GM23338 (cell line): ENCODE results near the gene SCO2. TPM values are rescaled to one million over a fixed set of nuclear protein-coding genes. Genes with fewer than 3 reads are reported as not detected.

Source experiments
- ATAC-seq: fragments of 200-7000 bp; cut with Tn5 transposase; 3 replicates; pipeline ENCODE4 v1.9.1; 2020
- DNase-seq: peaks from one replicate; pipeline ENCODE4 v3.0.0-alpha.2; 2015; ENCODE audit warnings: low spot score
- H2AFZ ChIP-seq: fragments of 200-600 bp; sonication (generic); 2 replicates; pipeline ENCODE4 v1.8.0; 2016; ENCODE audit warnings: antibody characterized with exemption, mild to moderate bottlenecking, moderate library complexity
- H3F3A ChIP-seq: fragments of 200-600 bp; sonication (generic); replicated peaks from 2 replicates; pipeline ENCODE4 v1.8.0; 2017; ENCODE audit warnings: antibody characterized with exemption, mixed run types, low read depth
- H3K27ac ChIP-seq: fragments of 200-600 bp; sonication (generic); 2 replicates; pipeline ENCODE4 v1.6.1; 2016; ENCODE audit warnings: low read depth
- H3K27me3 ChIP-seq: fragments of 200-600 bp; sonication (generic); 2 replicates; pipeline ENCODE4 v1.8.0; 2016; ENCODE audit warnings: mild to moderate bottlenecking, mixed run types, moderate library complexity; ENCODE audit not compliant: insufficient read depth
- H3K36me3 ChIP-seq: fragments of 200-600 bp; sonication (generic); 2 replicates; pipeline ENCODE4 v1.8.0; 2016; ENCODE audit warnings: mild to moderate bottlenecking; ENCODE audit not compliant: insufficient read depth
- H3K4me1 ChIP-seq: fragments of 200-600 bp; sonication (generic); 2 replicates; pipeline ENCODE4 v1.8.0; 2016; ENCODE audit warnings: mild to moderate bottlenecking, moderate library complexity; ENCODE audit not compliant: insufficient read depth
- H3K4me2 ChIP-seq: fragments of 200-600 bp; sonication (generic); 2 replicates; pipeline ENCODE4 v1.7.1; 2017; ENCODE audit warnings: mixed run types
- H3K4me3 ChIP-seq: fragments of 200-600 bp; sonication (generic); 2 replicates; pipeline ENCODE4 v1.6.1; 2016; ENCODE audit warnings: mixed run types
- H3K79me2 ChIP-seq: fragments of 200-600 bp; sonication (generic); replicated peaks from 2 replicates; pipeline ENCODE4 v1.8.0; 2017; ENCODE audit warnings: mild to moderate bottlenecking; ENCODE audit not compliant: insufficient read depth
- H3K9me2 ChIP-seq: fragments of 200-600 bp; sonication (generic); 2 replicates; pipeline ENCODE4 v1.8.0; 2017; ENCODE audit not compliant: insufficient read depth
- H4K20me1 ChIP-seq: fragments of 200-600 bp; sonication (generic); replicated peaks from 2 replicates; pipeline ENCODE4 v1.8.0; 2017; ENCODE audit warnings: mild to moderate bottlenecking; ENCODE audit not compliant: insufficient read depth
- H3K27ac Mint-ChIP-seq: 2 replicates; pipeline ENCODE4 v1.8.0; 2020; ENCODE audit warnings: inconsistent platforms, mild to moderate bottlenecking, moderate library complexity, mixed read lengths
- H3K27me3 Mint-ChIP-seq: 3 replicates; pipeline ENCODE4 v1.8.0; 2022; ENCODE audit warnings: low read depth, mild to moderate bottlenecking, moderate library complexity, mixed read lengths, inconsistent platforms; ENCODE audit not compliant: insufficient read depth, poor library complexity
- H3K36me3 Mint-ChIP-seq: 3 replicates; pipeline ENCODE4 v1.8.0; 2021; ENCODE audit warnings: low read depth, mild to moderate bottlenecking, inconsistent platforms, moderate library complexity, mixed read lengths
- H3K4me1 Mint-ChIP-seq: 3 replicates; pipeline ENCODE4 v1.8.0; 2020; ENCODE audit warnings: mild to moderate bottlenecking, inconsistent platforms, mixed read lengths
- H3K4me3 Mint-ChIP-seq: 3 replicates; pipeline ENCODE4 v1.8.0; 2021; ENCODE audit warnings: moderate library complexity, mild to moderate bottlenecking, inconsistent platforms, mixed read lengths
- H3K9me3 Mint-ChIP-seq: 3 replicates; pipeline ENCODE4 v1.8.0; 2020; ENCODE audit warnings: moderate library complexity, mild to moderate bottlenecking, inconsistent platforms, mixed read lengths
- CREB1 ChIP-seq: fragments of 250-450 bp; sonication (Bioruptor Pico); IDR thresholded peaks from 2 replicates; pipeline ENCODE4 v1.5.0; 2020; ENCODE audit warnings: low read depth, mild to moderate bottlenecking, moderate library complexity
- polyA plus RNA-seq: library from polyadenylated mRNA; unstranded; fragments of >200 nt; fragmentation: Nextera tagmentation; extraction: Ambion mirVana; gene quantifications from 2 replicates; pipeline ENCODE4 v1.2.1, GENCODE V29; 2016
- total RNA-seq: library from RNA; depleted of rRNA; stranded (reverse); fragments of >200 nt; shearing (Covaris generic); gene quantifications from 2 replicates; pipeline ENCODE4 v1.2.3, GENCODE V29; 2014
- TF ChIP-seq, protein P1 (sequence below): fragments of 250-450 bp; sonication (Bioruptor Pico); IDR thresholded peaks from 2 replicates; pipeline ENCODE4 v1.5.0; 2020; ENCODE audit warnings: mild to moderate bottlenecking, moderate library complexity

SCO2 gene
- total and polyA plus RNA-seq, 2 experiments from 2014 or later, result 2.6 to 4.9 TPM

DNA sequence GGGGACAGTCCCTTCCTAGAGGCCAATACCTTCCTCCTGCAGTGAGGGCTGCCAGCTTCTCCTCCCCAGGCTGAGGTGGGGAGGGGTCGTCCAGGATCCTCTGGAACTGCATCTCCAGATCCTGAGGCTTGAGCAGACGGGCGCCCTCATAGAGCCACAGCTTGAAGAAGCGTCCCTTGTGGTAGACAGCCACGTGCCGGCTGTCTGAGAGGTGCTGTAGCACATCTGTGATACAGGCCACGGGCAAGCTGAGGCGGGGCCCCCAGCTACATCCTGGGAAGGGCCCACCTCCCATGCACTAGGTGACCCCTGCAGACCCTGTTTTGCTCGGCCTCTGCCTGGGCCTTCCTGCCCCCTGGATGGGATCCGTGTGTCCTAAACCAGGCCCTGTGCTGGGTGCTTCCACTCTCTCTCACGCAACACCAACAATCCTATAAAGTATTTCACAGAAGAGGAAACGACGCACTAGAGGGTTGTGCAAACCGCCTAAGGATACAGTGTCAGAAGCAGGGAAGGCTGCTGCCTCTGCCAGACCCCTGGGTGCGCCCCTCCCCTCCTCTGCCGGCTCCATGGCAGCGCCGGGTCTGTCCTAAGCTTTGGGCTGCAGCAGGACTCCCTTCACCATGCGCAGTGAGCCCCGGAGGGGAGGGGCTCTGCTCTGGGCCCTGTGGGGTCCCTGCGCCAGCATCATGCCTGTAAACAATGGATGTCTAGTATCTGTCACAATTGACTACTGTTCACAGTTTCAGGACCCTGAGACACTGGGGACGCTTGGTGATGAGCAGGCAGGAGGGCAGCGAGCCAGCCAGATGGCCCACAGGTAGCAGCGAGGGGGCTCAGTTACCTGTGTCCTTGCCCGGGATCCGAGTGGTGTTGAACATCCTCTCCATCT is 48.3 kb upstream of the SCO2 start:
- H3K27ac Mint-ChIP-seq, result no peak overlapping the region
- peaks cover 41% of the 10 kb centered on the region for H3K36me3 Mint-ChIP-seq

More for the DNA sequence above, 48.3 kb upstream of the SCO2 start:
- Mint-ChIP-seq H3K27me3 (peaks cover 7% of the 10 kb centered on the region), H3K4me3 (no peak overlapping the region), H3K9me3 (no peaks in the 10 kb centered on the region), H3K4me1 (no peaks in the 10 kb centered on the region)
- no peak overlapping the region for H3K27ac ChIP-seq
- no peaks in the 10 kb centered on the region for H3K36me3 ChIP-seq
- no peaks in the 10 kb centered on the region for H3K27me3 ChIP-seq
- H3F3A ChIP-seq, result no peaks in the 10 kb centered on the region; the same call in 1 of the 2 replicates
- no peaks in the 10 kb centered on the region for H4K20me1 ChIP-seq
- TF ChIP-seq CREB1, result no peak
- TF ChIP-seq, protein P1, sequence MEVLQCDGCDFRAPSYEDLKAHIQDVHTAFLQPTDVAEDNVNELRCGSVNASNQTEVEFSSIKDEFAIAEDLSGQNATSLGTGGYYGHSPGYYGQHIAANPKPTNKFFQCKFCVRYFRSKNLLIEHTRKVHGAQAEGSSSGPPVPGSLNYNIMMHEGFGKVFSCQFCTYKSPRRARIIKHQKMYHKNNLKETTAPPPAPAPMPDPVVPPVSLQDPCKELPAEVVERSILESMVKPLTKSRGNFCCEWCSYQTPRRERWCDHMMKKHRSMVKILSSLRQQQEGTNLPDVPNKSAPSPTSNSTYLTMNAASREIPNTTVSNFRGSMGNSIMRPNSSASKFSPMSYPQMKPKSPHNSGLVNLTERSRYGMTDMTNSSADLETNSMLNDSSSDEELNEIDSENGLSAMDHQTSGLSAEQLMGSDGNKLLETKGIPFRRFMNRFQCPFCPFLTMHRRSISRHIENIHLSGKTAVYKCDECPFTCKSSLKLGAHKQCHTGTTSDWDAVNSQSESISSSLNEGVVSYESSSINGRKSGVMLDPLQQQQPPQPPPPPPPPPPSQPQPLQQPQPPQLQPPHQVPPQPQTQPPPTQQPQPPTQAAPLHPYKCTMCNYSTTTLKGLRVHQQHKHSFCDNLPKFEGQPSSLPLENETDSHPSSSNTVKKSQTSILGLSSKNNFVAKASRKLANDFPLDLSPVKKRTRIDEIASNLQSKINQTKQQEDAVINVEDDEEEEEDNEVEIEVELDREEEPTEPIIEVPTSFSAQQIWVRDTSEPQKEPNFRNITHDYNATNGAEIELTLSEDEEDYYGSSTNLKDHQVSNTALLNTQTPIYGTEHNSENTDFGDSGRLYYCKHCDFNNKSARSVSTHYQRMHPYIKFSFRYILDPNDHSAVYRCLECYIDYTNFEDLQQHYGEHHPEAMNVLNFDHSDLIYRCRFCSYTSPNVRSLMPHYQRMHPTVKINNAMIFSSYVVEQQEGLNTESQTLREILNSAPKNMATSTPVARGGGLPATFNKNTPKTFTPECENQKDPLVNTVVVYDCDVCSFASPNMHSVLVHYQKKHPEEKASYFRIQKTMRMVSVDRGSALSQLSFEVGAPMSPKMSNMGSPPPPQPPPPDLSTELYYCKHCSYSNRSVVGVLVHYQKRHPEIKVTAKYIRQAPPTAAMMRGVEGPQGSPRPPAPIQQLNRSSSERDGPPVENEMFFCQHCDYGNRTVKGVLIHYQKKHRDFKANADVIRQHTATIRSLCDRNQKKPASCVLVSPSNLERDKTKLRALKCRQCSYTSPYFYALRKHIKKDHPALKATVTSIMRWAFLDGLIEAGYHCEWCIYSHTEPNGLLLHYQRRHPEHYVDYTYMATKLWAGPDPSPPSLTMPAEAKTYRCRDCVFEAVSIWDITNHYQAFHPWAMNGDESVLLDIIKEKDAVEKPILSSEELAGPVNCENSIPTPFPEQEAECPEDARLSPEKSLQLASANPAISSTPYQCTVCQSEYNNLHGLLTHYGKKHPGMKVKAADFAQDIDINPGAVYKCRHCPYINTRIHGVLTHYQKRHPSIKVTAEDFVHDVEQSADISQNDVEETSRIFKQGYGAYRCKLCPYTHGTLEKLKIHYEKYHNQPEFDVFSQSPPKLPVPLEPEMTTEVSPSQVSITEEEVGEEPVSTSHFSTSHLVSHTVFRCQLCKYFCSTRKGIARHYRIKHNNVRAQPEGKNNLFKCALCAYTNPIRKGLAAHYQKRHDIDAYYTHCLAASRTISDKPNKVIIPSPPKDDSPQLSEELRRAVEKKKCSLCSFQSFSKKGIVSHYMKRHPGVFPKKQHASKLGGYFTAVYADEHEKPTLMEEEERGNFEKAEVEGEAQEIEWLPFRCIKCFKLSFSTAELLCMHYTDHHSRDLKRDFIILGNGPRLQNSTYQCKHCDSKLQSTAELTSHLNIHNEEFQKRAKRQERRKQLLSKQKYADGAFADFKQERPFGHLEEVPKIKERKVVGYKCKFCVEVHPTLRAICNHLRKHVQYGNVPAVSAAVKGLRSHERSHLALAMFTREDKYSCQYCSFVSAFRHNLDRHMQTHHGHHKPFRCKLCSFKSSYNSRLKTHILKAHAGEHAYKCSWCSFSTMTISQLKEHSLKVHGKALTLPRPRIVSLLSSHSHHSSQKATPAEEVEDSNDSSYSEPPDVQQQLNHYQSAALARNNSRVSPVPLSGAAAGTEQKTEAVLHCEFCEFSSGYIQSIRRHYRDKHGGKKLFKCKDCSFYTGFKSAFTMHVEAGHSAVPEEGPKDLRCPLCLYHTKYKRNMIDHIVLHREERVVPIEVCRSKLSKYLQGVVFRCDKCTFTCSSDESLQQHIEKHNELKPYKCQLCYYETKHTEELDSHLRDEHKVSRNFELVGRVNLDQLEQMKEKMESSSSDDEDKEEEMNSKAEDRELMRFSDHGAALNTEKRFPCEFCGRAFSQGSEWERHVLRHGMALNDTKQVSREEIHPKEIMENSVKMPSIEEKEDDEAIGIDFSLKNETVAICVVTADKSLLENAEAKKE (CRISPR knock-in tag), result no peak
- no peaks in the 10 kb centered on the region for H3K4me1 ChIP-seq
- no peaks in the 10 kb centered on the region for H3K79me2 ChIP-seq
- H3K9me2 ChIP-seq, result no peaks in the 10 kb centered on the region
- no peak overlapping the region for H3K4me2 ChIP-seq
- no peak for DNase-seq
- no peak overlapping the region for H2AFZ ChIP-seq
- no peak for ATAC-seq
- H3K4me3 ChIP-seq, result no peak overlapping the region
